Putamen (tissue), 1 donor: ENCODE measurements around the gene SAPCD2.
"Not testable (repeated sequence)": the region's sequence is repeated elsewhere in the genome, so short reads cannot be mapped to it uniquely, and the experiment has no call there.

ENCODE experiments used
- DNase-seq: peaks from one replicate; pipeline ENCODE4 v3.0.0-alpha.2; 2016; ENCODE audit warnings: low spot score

Gene SAPCD2

GRCh38 chr9:137064027-137064879 is 6.1 kb downstream of the SAPCD2 start:
- no peak for DNase-seq

DNA sequence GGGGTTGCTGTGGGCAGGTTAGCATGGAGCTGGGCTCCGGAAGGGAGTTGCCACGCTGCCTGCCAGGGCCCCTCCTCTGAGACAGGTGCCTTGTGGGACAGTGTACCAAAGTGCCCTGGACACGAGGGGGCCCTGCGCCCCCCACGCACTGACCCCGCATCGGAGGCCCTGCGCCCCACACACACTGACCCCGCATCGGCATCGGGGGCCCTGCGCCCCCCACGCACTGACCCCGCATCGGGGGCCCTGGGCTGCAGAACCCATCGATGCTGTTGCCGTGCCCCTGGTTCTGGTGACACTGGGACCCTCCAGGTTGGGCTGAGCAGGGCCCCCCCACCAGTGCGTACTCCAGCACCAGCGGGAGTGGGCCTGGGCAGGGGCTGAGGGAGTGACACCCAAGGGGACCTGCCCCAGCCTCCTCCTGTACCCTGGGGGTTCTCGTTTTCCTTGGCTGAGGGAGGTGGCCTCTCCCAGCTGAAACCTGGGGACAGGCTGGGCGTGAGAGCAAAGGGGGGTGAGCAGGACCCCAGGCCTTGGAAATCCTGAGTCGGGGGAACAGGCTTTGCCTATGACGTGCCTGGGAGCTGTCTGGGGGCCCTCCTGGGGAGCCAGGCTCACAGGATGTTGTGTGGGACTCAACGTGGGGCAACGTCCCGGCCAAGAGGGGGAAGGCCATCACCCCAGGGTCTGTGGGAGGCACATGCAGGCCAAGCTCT is 6.9 kb downstream of the SAPCD2 start:
- DNase-seq, result no peak

DNA sequence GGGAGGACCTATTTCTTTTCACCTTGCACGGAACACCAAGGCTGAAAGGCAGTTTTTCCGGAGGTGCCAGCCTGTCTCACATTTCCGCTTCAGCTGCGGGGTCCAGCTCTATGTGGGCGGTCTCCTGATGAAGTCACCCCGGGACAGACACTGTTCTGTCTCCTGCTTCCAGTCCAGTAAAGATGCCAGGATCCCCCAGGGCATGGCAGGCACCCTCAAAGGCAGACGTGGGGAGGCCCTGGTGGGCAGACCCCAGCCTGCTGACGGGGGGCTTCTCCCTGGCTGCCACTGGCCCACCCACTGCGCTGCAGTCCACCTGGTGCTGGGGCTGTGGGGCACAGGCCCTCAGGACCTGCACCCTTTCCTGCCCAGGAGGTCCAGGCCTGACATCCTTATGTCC is 7.6 kb downstream of the SAPCD2 start:
- not testable (repeated sequence) for DNase-seq

DNA sequence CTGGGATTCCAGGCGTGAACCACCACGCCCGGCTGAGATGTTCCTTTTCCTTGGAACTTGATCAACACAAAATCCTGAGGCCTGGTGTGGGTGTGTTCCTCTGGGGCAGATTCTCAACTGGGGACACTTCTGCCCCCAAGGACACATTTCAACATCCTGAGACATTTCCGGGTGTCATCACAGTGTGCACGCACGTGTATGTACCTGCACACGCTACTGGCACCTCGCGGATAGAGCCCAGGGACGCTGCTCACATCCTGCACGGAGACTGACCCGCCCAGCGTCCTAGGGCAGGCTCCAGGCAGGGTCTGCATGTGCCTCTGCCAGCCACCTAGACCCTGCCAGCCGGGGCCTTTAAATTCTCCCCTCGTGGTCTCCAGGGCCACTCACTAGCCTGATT is 8.0 kb downstream of the SAPCD2 start:
- DNase-seq, result no peak

DNA sequence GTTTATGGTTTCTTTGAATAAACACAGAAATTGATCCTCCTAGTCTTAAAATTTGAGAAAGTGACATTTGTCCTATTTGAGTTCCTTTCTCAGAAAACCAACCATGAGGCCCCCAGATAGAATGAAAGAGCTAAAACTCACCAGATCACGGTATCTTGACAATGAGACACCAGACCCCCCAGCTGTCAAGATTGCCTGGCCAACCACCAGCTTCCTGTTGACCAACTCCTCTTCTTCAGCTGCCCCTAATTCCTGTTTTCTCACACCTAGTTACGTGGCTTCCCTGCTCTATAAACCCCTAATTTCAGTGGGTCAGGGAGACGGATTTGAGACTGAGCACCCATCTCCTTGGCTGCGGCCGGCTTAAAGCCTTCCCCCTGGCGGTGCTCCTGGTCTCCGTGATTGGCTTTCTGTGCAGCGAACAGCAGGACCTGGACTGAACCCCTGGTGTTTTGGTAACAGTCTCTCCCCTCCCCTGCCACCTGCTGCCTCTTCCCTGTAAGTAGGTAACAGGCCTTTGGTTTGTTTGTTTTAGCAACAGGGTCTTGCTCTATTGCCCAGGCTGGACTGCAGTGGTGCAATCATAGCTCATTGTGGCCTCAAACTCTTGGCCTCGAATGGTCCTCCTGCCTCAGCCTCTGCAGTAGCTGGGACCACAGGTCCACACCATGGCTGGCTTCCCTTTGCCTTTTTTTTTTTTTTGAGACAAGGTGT is 11.7 kb downstream of the SAPCD2 start:
- DNase-seq, result no peak

DNA sequence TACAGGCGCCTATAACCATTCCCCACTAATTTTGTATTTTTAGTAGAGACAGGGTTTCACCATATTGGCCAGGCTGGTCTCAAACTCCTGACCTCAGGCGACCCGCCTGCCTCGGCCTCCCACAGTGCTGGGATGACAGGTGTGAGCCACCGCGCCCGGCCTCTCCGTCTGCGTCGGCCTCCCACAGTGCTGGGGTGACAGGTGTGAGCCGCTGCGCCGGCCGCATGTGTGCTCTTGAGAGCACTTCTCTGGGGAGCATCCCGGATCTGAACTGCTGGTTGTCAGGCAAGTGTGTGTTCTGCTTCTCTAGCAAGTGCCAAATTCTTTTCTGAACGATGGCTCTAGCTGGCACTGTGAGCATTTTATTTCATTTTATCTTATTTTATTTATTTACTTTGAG is 12.8 kb downstream of the SAPCD2 start:
- DNase-seq, result no peak

- DNase-seq, result no peak
These were observed 13.5 kb downstream of the SAPCD2 start for GRCh38 chr9:137056739-137057415.

DNA sequence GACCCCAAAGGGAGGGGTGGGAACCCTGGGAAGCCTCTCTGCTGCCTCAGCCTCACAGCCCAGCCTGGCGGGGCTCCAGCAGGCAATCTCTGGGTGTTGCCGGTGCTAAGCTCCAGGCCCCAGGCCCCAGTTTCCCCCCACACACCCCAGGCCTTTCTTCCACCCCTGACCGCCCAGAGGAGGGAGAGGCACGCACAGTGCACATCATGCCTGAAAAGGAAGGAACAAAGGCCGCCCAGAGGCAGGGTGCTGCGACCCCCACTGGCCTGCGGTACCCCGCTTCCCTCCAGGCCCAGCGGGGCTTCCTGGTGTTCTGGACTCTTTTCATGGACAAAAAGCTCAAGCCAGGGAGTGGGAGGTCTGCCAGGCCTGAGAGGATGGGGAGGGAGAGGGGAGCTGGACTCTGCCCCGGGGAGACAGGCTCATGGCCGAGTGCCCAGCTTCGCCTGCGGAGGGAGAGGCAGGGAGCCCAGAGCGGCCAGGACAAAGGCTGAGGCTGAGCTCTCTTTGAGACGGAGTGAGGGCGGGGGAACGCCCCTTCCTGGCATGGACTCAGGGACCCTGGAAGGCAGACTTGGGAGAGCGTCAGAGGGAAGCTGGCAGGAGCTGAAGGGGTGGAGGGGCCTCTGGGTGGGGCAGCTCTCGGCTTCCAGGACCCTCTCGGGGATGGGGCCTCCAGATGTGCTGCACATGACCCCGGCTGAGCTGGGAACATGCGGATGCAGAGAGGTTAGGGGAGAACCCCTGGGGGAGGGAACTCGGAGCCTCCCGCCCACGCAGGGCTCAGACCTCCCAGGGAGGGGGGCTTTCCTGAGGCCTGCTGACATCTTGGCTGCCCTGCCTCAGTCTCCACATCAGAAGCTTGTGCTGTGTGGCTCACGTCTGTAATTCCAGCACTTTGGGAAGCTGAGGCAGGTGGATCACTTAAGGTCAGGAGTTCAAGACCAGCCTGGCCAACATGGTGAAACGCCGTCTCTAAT is 14.7 kb downstream of the SAPCD2 start:
- peak; percentile 96 for DNase-seq

- no peak for DNase-seq
These were observed 15.4 kb downstream of the SAPCD2 start for GRCh38 chr9:137054932-137055384.

- no peak for DNase-seq
These were observed 16.1 kb downstream of the SAPCD2 start, which contains the start of gene ENTPD2 for GRCh38 chr9:137053944-137054931. ENTPD2 (minus strand) TSS chr9:137054061; CDS start chr9:137053997, 64 bp downstream.

DNA sequence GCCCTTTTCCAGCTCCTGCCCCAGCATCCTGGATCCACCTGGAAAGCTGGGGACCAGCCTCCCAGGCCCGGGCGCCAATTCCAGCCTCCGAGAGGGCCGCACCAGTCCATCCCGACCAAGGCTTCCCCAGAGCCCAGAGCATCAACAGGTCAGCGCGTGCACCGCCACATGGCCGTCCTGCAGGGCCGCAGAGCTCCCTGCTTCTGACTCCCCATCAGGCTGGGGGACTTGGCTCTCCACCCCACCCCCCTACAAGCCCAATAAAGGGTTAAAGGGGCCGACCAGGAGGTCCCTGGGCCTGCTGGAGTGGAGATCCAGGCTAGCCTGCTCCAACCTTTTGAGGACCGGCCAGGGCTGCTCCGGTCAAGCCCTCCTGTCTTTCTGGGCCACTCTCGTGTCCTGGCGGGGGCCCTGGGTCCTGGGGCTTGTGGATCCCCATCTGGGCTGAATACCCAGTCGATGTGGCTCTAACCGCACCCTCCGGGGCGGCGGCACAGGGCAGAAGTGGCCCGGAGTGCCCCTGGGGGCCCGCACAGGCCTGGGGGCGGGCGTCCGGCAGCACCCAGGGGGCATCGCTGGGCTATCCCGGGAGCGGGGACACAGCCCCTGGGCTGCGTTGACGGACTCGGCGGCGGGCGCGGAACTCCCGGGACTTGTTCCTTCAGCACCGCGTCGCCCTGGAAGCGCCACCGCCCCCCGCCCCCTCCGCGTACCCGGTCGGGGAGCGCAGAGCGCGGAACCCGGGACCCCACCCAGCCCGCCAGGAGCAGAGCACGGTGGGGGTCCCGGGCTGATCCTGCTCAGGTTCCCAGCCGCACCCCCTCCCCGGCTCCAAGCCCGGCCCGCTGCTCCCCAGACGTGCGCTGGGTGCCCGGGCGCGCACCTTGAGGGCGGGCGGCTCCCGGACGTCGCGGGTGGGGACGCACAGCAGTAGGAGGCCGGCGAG is 17.1 kb downstream of the SAPCD2 start:
- no peak for DNase-seq

DNA sequence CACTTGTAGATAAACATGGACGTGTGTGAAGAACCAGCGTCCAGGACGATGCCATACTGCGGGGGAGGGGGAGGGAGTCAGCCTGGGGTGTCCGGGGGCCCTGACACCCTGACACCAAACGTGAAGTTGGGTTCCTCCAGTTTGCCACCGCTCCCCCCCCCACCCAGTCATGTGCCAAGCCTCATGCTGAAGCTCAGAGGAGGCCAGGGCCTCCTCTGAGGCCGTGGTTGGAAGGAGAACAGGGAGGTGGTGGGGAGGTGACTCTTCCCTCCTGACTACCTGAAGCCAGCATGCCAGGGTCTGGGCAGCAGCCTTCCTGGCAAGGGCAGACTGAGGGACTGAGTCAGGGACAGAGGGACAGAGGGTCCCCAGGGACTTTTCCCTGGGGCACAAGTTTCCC is 18.1 kb downstream of the SAPCD2 start:
- DNase-seq, result no peak

DNA sequence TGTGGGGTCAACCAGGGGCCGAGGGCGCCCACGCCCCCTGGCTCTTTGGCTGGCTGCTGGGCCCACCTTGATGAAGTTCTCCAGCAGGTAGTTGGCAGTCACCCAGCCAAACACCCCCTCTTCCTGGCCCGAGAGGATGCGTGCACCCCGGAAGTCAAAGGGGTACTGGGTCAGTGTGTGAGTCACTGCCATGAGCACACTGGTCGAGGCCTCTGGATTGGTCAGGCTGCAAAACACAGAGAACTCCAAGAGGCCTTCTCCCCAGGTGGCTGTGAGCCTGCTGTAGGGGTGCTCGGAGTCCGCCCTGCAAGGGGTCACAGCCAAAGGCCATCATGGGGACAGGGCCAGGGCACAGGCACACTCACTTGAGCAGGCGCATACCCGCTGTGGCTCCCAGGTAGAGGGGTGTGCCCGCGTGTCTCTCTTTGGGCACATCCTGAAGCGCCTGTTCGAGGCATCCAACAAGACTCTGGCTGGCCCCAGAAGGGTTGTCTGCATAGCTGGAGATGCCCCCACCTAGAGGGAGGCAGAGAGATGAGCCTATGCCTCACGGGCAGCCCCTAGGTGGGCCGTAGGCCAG is 19.1 kb downstream of the SAPCD2 start:
- DNase-seq, result no peak

DNA sequence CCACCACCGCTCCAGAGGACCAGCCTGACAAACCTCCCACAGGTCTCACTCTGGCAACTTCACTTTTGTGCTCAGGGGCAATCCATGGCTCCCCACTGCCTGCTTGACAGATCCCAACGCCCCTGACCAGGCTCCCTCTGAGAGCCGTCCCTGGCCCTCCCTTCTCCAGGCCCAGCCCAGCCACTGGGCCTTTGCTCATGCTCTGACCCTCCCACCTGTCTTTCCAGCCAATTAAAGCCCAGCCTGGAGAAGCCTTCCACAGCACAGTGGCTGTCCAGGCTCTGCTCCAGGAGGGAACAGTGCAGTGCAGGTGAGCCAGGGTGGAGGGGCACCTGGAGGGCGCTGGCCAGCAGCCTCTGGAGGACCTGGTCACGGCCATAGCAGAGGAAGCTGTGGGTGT is 19.8 kb downstream of the SAPCD2 start:
- no peak for DNase-seq

DNA sequence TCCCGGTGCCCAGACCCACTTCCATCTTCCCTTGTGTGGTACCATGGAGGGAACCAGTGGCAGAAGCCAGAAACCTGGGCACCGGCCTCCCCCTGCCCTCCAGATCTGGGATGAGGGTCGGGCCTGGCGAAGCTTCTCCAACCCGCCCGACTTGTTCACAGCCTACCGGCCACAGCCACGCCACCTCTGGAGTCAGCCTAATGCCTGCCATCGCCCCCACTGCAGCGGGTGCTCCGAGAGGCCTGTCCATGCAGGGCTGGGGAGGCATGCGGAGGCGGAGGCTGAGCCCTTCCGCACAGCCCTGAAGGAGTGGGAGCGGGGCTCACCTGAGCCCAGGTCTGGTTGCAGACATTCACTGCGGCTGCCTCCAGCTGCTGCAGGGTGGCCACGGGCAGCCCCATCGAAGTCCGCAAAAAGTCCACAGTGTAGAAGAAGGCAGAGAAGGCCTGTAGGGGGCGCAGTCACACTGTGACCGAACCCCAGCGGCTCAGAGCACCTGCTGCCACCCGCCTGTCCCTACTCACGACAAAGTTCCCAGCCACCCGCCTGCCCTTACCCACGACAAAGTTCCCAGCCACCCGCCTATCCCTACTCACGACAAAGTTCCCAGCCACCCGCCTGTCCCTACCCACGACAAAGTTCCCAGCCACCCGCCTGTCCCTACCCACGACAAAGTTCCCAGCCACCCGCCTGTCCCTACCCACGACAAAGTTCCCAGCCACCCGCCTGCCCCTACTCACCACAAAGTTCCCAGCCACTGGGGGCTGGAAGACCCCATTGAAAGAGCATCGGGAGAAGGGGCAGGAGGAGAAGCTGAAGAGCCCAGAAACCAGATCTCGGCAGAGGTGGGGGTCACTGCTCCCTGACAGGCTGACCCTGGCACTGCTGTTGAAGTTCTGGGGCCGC is 20.6 kb downstream of the SAPCD2 start:
- peak; percentile 53 for DNase-seq

- no peak for DNase-seq
These were observed 21.5 kb downstream of the SAPCD2 start for GRCh38 chr9:137048655-137049543.
